ENCODE data around the gene TSPAN10.
"Not testable (repeated sequence)": the region's sequence is repeated elsewhere in the genome, so short reads cannot be mapped to it uniquely, and the experiment has no call there.

TSPAN10 gene

GRCh38 chr17:81636505-81637288 is at the start of gene TSPAN10, which contains the start of gene NPLOC4:
TSS of gene TSPAN10 (plus strand) at chr17:81637196. CDS start at chr17:81642413, 5,217 bp downstream.
TSS of gene NPLOC4 (minus strand) at chr17:81637112. CDS start at chr17:81636930, 182 bp downstream.
- DNase-seq: peak; percentile 90

GRCh38 chr17:81589612-81590011 is 47.4 kb upstream of the TSPAN10 start:
- DNase-seq: no peak

GRCh38 chr17:81590121-81590520 is 46.9 kb upstream of the TSPAN10 start:
- DNase-seq: no peak

GRCh38 chr17:81591971-81592370 is 45.0 kb upstream of the TSPAN10 start:
- DNase-seq: no peak

GRCh38 chr17:81593105-81593871 is 43.7 kb upstream of the TSPAN10 start:
- DNase-seq: no peak

GRCh38 chr17:81599719-81600486 is 37.1 kb upstream of the TSPAN10 start:
- DNase-seq: no peak

- peak; percentile 84 for DNase-seq
These were observed 35.4 kb upstream of the TSPAN10 start for GRCh38 chr17:81601525-81602120.

GRCh38 chr17:81603846-81604610 is 33.0 kb upstream of the TSPAN10 start:
- no peak for DNase-seq

- no peak for DNase-seq
These were observed 29.6 kb upstream of the TSPAN10 start for GRCh38 chr17:81607431-81607830.

- DNase-seq: no peak
These were observed 28.9 kb upstream of the TSPAN10 start for GRCh38 chr17:81608082-81608481.

GRCh38 chr17:81608605-81609004 is 28.4 kb upstream of the TSPAN10 start:
- DNase-seq: no peak

- DNase-seq: no peak
These were observed 27.3 kb upstream of the TSPAN10 start for GRCh38 chr17:81609541-81610311.

- DNase-seq: no peak
These were observed 24.6 kb upstream of the TSPAN10 start for GRCh38 chr17:81612172-81612970.

- DNase-seq: no peak
These were observed 21.5 kb upstream of the TSPAN10 start for GRCh38 chr17:81615401-81615930.

- DNase-seq: no peak
These were observed 20.1 kb upstream of the TSPAN10 start for GRCh38 chr17:81616877-81617276.

- DNase-seq: not testable (repeated sequence)
These were observed 18.7 kb upstream of the TSPAN10 start for GRCh38 chr17:81618307-81618706.

GRCh38 chr17:81621494-81622130 is 15.4 kb upstream of the TSPAN10 start:
- no peak for DNase-seq

GRCh38 chr17:81630274-81630673 is 6.7 kb upstream of the TSPAN10 start:
- no peak for DNase-seq

GRCh38 chr17:81631482-81631881 is 5.5 kb upstream of the TSPAN10 start:
- DNase-seq: no peak

GRCh38 chr17:81635431-81635830 is 1.6 kb upstream of the TSPAN10 start:
- no peak for DNase-seq

All from NCI-H510A treated with DMSO at 0.1 percent for 48 hours (cell line).